IMR-90 (cell line): ENCODE data around the gene SFSWAP.
"Not testable (repeated sequence)": the region's sequence is repeated elsewhere in the genome, so short reads cannot be mapped to it uniquely, and the experiment has no call there.

Source experiments
- BHLHE40 ChIP-seq: fragments of 150-350 bp; IDR thresholded peaks from 2 replicates; pipeline ENCODE4 v1.6.1; 2016; ENCODE audit warnings: mild to moderate bottlenecking, low read depth, low read length
- CHD1 ChIP-seq: IDR thresholded peaks from 2 replicates; pipeline ENCODE4 v1.6.1; 2012; ENCODE audit warnings: low read depth, low read length, improper control_type of control experiment
- FOS ChIP-seq: fragments of 150-350 bp; IDR thresholded peaks from 2 replicates; pipeline ENCODE4 v1.6.1; 2016; ENCODE audit warnings: low read depth, low read length
- MAZ ChIP-seq: IDR thresholded peaks from 2 replicates; pipeline ENCODE4 v1.6.1; 2012; ENCODE audit warnings: low read depth, mild to moderate bottlenecking, low read length, improper control_type of control experiment, moderate library complexity, borderline replicate concordance
- MXI1 ChIP-seq: IDR thresholded peaks from 2 replicates; pipeline ENCODE4 v1.6.1; 2012; ENCODE audit warnings: low read depth, mild to moderate bottlenecking, low read length, moderate library complexity, borderline replicate concordance
- NFE2L2 ChIP-seq: fragments of 150-350 bp; IDR thresholded peaks from 2 replicates; pipeline ENCODE4 v1.6.1; 2016; ENCODE audit warnings: low read depth, mild to moderate bottlenecking, low read length
- POLR2A ChIP-seq: IDR thresholded peaks from 2 replicates; pipeline ENCODE4 v1.6.1; 2012; ENCODE audit warnings: mild to moderate bottlenecking, low read depth, low read length
- RAD21 ChIP-seq: IDR thresholded peaks from 2 replicates; pipeline ENCODE4 v1.6.1; 2012; ENCODE audit warnings: low read length, improper control_type of control experiment
- RCOR1 ChIP-seq: IDR thresholded peaks from 2 replicates; pipeline ENCODE4 v1.6.1; 2012; ENCODE audit warnings: mild to moderate bottlenecking, low read length, improper control_type of control experiment; ENCODE audit not compliant: insufficient replicate concordance
- RFX5 ChIP-seq: IDR thresholded peaks from 2 replicates; pipeline ENCODE4 v1.8.0; 2012; ENCODE audit warnings: low read depth, mild to moderate bottlenecking, low read length, moderate library complexity
- SMC3 ChIP-seq: fragments of 150-350 bp; IDR thresholded peaks from 2 replicates; pipeline ENCODE4 v1.6.1; 2016; ENCODE audit warnings: low read depth, mild to moderate bottlenecking, antibody characterized with exemption, low read length, moderate library complexity
- TF ChIP-seq, protein P1 (sequence below): conservative IDR thresholded peaks from 2 replicates; pipeline ENCODE4 v1.5.1; 2012; ENCODE audit warnings: mild to moderate bottlenecking, low read depth, low read length, improper control_type of control experiment
- TF ChIP-seq, protein P2 (sequence below): fragments of 150-350 bp; IDR thresholded peaks from 2 replicates; pipeline ENCODE4 v1.6.1; 2016; ENCODE audit warnings: low read depth, mild to moderate bottlenecking, low read length, moderate library complexity, borderline replicate concordance
- TF ChIP-seq, protein P3 (sequence below): fragments of 150-350 bp; IDR thresholded peaks from 2 replicates; pipeline ENCODE4 v1.6.1; 2017; ENCODE audit warnings: mild to moderate bottlenecking, antibody characterized with exemption, low read length, low read depth

DNA sequence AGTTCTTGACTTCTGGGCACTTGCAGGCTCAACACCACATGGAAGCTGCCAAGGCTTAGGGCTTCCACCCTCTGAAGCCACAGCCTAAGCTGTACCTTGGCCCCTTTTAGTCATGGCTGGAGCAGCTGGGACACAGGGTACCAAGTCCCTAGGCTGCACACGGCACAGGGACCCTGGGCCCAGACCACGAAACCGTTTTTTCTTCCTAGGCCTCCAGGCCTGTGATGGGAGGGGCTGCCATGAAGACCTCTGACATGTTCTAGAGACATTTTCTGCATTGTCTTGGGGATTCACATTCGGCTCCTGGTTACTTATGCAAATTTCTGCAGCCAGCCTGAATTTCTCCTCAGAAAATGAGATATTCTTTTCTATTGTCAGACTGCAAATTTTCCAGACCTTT, 33.0 kb downstream of the SFSWAP start:
- TF ChIP-seq, protein P1, sequence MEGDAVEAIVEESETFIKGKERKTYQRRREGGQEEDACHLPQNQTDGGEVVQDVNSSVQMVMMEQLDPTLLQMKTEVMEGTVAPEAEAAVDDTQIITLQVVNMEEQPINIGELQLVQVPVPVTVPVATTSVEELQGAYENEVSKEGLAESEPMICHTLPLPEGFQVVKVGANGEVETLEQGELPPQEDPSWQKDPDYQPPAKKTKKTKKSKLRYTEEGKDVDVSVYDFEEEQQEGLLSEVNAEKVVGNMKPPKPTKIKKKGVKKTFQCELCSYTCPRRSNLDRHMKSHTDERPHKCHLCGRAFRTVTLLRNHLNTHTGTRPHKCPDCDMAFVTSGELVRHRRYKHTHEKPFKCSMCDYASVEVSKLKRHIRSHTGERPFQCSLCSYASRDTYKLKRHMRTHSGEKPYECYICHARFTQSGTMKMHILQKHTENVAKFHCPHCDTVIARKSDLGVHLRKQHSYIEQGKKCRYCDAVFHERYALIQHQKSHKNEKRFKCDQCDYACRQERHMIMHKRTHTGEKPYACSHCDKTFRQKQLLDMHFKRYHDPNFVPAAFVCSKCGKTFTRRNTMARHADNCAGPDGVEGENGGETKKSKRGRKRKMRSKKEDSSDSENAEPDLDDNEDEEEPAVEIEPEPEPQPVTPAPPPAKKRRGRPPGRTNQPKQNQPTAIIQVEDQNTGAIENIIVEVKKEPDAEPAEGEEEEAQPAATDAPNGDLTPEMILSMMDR = not testable (repeated sequence)
- not testable (repeated sequence) for TF ChIP-seq BHLHE40, MAZ, POLR2A, RCOR1, NFE2L2, SMC3, RAD21, MXI1, RFX5, CHD1, FOS
- TF ChIP-seq, protein P2, sequence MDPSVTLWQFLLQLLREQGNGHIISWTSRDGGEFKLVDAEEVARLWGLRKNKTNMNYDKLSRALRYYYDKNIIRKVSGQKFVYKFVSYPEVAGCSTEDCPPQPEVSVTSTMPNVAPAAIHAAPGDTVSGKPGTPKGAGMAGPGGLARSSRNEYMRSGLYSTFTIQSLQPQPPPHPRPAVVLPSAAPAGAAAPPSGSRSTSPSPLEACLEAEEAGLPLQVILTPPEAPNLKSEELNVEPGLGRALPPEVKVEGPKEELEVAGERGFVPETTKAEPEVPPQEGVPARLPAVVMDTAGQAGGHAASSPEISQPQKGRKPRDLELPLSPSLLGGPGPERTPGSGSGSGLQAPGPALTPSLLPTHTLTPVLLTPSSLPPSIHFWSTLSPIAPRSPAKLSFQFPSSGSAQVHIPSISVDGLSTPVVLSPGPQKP = not testable (repeated sequence)
- TF ChIP-seq, protein P3, sequence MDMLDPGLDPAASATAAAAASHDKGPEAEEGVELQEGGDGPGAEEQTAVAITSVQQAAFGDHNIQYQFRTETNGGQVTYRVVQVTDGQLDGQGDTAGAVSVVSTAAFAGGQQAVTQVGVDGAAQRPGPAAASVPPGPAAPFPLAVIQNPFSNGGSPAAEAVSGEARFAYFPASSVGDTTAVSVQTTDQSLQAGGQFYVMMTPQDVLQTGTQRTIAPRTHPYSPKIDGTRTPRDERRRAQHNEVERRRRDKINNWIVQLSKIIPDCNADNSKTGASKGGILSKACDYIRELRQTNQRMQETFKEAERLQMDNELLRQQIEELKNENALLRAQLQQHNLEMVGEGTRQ = not testable (repeated sequence)
